GM21737 (cell line): ENCODE data around the gene PPM1N.
A peak's percentile ranks its signal among the peaks of the same experiment; 100 is the strongest.

Source experiments
- ATAC-seq: cut with Tn5 transposase; IDR thresholded peaks from one replicate; pipeline ENCODE4 v1.9.1; 2021; ENCODE audit warnings: mild to moderate bottlenecking, moderate library complexity; ENCODE audit not compliant: unreplicated experiment

The PPM1N gene, protein sequence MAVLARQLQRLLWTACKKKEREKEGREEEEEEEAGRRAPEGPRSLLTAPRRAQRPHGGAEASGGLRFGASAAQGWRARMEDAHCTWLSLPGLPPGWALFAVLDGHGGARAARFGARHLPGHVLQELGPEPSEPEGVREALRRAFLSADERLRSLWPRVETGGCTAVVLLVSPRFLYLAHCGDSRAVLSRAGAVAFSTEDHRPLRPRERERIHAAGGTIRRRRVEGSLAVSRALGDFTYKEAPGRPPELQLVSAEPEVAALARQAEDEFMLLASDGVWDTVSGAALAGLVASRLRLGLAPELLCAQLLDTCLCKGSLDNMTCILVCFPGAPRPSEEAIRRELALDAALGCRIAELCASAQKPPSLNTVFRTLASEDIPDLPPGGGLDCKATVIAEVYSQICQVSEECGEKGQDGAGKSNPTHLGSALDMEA

GRCh38 chr19:45498411-45499195 is at the start of gene PPM1N:
Gene PPM1N, plus strand, starts transcription at chr19:45498443. Its CDS starts 30 bp downstream, at chr19:45498473.
- ATAC-seq = no peak

- ATAC-seq = no peak
Measured at GRCh38 chr19:45448887-45449299, 49.4 kb upstream of the PPM1N start.

GRCh38 chr19:45450012-45450333 is 48.3 kb upstream of the PPM1N start:
- ATAC-seq = no peak

GRCh38 chr19:45451131-45451849 is 47.0 kb upstream of the PPM1N start:
- peak; percentile 14 for ATAC-seq

GRCh38 chr19:45451850-45452387 is 46.3 kb upstream of the PPM1N start:
- ATAC-seq = no peak

GRCh38 chr19:45455707-45456499 is 42.3 kb upstream of the PPM1N start:
- peak; percentile 41 for ATAC-seq

DNA sequence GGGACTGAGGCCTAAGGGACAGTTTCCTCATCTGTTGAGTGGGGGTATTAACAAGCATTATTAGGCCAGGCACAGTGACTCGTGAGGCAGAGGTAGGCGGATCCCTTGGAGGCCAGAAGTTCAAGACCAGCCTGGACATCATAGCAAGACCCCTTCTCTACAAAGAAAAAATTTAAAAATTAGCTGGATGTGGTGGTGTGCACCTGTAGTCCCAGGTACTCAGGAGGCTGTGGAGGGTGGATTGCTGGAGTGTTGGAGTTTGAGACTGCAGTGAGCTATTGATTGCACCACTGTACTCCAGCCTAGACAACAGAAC is 41.8 kb upstream of the PPM1N start:
- ATAC-seq = no peak

GRCh38 chr19:45457776-45458175 is 40.5 kb upstream of the PPM1N start:
- no peak for ATAC-seq

DNA sequence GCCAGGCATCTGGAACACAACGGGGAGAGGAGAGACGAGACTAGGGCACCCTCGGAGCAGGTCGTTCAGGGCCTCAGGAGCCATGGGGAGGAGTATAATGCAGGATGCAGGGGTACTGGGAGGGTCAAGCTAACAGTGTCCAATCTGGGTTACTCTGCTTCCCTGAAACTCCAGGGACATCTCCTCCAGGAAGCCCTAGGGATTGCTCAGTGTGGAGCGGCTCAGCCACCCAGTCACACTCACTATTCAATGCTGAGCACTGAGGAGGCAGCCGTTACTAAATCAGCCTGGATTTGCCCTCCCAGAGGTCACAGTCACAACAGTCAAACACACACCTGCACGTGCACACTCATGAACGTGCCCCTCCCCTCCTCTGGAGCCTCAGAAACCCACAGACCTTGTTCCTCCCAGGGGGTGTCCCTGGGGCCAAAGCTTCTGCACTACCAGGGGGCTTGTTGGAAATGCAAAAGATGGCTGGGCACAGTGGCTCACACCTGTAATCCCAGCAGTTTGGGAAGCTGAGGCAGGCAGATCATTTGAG is 37.4 kb upstream of the PPM1N start:
- no peak for ATAC-seq

DNA sequence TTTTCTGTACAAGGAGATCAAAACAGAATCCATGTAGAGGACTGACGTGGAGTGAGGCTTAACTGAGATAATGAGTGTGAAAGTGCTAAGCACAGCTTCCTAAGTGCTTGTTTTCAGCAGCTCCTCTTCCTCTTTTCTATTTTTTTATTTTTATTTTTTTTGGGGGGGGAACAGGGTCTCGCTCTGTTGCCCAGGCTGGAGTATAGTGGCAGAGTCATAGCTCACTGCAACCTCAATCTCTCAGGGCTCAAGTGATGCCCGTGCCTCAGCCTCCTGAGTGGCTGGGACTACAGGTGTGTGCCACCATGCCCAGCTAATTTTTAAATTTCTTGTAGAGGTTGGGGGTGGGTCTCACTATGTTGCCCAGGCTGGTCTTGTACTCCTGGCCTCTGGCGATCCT is 36.1 kb upstream of the PPM1N start:
- no peak for ATAC-seq

- no peak for ATAC-seq
Measured at GRCh38 chr19:45463241-45463640, 35.0 kb upstream of the PPM1N start.

DNA sequence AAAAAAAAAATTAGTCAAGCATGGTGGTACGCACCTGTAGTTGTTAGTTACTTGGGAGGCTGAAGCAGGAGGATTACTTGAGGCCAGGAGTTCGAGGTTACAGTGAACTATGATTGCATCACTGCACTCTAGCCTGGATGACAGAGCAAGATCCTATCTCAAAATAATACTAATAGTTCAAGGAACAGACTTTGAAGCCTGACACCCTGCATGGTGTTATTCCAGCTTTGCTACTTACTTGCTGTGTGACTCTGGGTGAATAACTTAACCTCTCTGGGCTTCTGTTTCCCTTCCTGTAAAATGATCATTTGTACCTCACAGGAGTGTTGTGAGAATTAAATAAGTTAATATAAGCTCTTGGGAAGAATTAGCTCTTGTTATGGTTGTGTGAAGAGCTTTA is 34.0 kb upstream of the PPM1N start:
- no peak for ATAC-seq

- ATAC-seq = no peak
Measured at GRCh38 chr19:45464852-45465441, 33.3 kb upstream of the PPM1N start.

DNA sequence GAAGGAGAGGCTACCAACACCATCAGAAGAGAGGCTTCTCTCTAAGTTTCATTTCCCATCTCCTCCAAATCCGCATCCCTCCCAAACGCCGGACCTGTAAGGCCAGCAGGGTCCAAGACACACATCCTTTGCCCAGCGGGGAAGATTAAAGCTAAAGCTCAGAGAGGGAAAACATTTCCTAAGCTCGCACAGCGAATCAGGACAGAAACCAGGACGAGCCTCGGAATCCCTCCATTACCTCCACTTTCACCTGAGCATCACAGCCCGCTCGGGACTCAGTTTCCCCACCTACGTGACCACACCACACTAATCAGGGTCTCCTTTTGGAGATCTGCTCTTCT is 31.2 kb upstream of the PPM1N start:
- no peak for ATAC-seq

GRCh38 chr19:45467456-45468158 is 30.6 kb upstream of the PPM1N start, which contains the start of gene FOSB:
Gene FOSB, plus strand, starts transcription at chr19:45467996. Its CDS starts 591 bp downstream, at chr19:45468587.
- no peak for ATAC-seq

DNA sequence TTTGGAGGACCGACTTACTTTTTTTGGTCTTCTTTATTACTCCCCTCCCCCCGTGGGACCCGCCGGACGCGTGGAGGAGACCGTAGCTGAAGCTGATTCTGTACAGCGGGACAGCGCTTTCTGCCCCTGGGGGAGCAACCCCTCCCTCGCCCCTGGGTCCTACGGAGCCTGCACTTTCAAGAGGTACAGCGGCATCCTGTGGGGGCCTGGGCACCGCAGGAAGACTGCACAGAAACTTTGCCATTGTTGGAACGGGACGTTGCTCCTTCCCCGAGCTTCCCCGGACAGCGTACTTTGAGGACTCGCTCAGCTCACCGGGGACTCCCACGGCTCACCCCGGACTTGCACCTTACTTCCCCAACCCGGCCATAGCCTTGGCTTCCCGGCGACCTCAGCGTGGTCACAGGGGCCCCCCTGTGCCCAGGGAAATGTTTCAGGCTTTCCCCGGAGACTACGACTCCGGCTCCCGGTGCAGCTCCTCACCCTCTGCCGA is 30.0 kb upstream of the PPM1N start:
- no peak for ATAC-seq

- ATAC-seq = peak; percentile 21
Measured at GRCh38 chr19:45468803-45469131, 29.5 kb upstream of the PPM1N start.

- peak; percentile 50 for ATAC-seq
Measured at GRCh38 chr19:45469132-45469944, 28.9 kb upstream of the PPM1N start.
